ENCODE measurements around the gene CHMP3. TPM values are rescaled to one million over a fixed set of nuclear protein-coding genes. Genes with fewer than 3 reads are reported as not detected.

Gene CHMP3
- total RNA-seq, 1 donor: 76.0 TPM

GRCh38 chr2:86482034-86482433 is 81.2 kb downstream of the CHMP3 start:
- H3K27ac ChIP-seq (ENCODE audit: low read depth, low read length): no peak overlapping the region
- peaks cover 5% of the 10 kb centered on the region for H4K20me1 ChIP-seq (ENCODE audit: insufficient read depth, low read length)
- peaks cover 90% of the 10 kb centered on the region for H3K36me3 ChIP-seq (ENCODE audit: insufficient read depth, low read length)
- peaks cover 11% of the 10 kb centered on the region for H3K4me1 ChIP-seq (ENCODE audit: insufficient read depth, low read length)
- no peaks in the 10 kb centered on the region for H3K27me3 ChIP-seq (ENCODE audit: insufficient read depth, low read length)
- H3K4me2 ChIP-seq (ENCODE audit: insufficient read depth, low read length): no peak overlapping the region
- no peak for TF ChIP-seq CTCF (IDR thresholded peaks at IDR 0.05; ENCODE audit: extremely low read depth, low read depth, low read length)
- no peak overlapping the region for H2AFZ ChIP-seq (ENCODE audit: low read length)
- no peaks in the 10 kb centered on the region for H3K9me3 ChIP-seq (ENCODE audit: low read depth, low read length)
- no peak overlapping the region for H3K4me3 ChIP-seq (ENCODE audit: insufficient read depth, low read length)
- no peak for DNase-seq (ENCODE audit: insufficient read length, low spot score, missing footprints)
- no peaks in the 10 kb centered on the region for H3K79me2 ChIP-seq (ENCODE audit: insufficient read depth, low read length)

DNA sequence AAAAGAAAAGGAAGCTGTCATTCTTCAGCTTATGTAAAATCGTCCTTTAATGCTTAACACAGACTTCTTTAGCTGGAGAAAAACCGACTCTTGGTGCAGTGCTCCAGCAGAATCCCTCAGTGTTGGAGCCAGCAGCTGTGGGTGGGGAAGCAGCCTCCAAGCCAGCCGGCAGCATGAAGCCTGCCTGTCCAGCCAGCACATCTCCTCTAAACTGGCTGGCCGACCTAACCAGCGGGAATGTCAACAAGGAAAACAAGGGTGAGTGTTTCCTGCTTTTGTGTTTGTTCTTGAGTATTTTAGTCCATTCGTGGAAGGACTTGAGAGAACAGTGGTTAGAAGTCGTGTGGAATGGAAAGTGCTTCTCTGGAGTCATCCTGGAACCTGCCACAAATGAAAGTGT is 83.1 kb downstream of the CHMP3 start:
- Histone ChIP-seq H3K4me1 (ENCODE audit: insufficient read depth, low read length) (peaks cover 27% of the 10 kb centered on the region), H3K27me3 (ENCODE audit: insufficient read depth, low read length) (no peaks in the 10 kb centered on the region), H4K20me1 (ENCODE audit: insufficient read depth, low read length) (peaks cover 12% of the 10 kb centered on the region), H3K4me3 (ENCODE audit: insufficient read depth, low read length) (no peak overlapping the region), H3K36me3 (ENCODE audit: insufficient read depth, low read length) (peaks cover 72% of the 10 kb centered on the region), H3K4me2 (ENCODE audit: insufficient read depth, low read length) (no peak overlapping the region), H3K27ac (ENCODE audit: low read depth, low read length) (no peak overlapping the region), H3K79me2 (ENCODE audit: insufficient read depth, low read length) (no peaks in the 10 kb centered on the region), H3K9me3 (ENCODE audit: low read depth, low read length) (no peaks in the 10 kb centered on the region), H2AFZ (ENCODE audit: low read length) (no peak overlapping the region)
- no peak for TF ChIP-seq CTCF (IDR thresholded peaks at IDR 0.05; ENCODE audit: extremely low read depth, low read depth, low read length)
- DNase-seq (ENCODE audit: insufficient read length, low spot score, missing footprints): no peak

GRCh38 chr2:86477349-86477748 is 85.9 kb downstream of the CHMP3 start:
- Histone ChIP-seq H3K4me3 (ENCODE audit: insufficient read depth, low read length) (no peak overlapping the region), H3K4me2 (ENCODE audit: insufficient read depth, low read length) (peak overlapping the region; percentile 52), H3K27ac (ENCODE audit: low read depth, low read length) (no peak overlapping the region), H3K79me2 (ENCODE audit: insufficient read depth, low read length) (no peaks in the 10 kb centered on the region), H3K36me3 (ENCODE audit: insufficient read depth, low read length) (peaks cover 55% of the 10 kb centered on the region), H2AFZ (ENCODE audit: low read length) (no peak overlapping the region), H3K9me3 (ENCODE audit: low read depth, low read length) (no peaks in the 10 kb centered on the region), H3K27me3 (ENCODE audit: insufficient read depth, low read length) (no peaks in the 10 kb centered on the region), H3K4me1 (ENCODE audit: insufficient read depth, low read length) (peaks cover 27% of the 10 kb centered on the region), H4K20me1 (ENCODE audit: insufficient read depth, low read length) (peaks cover 12% of the 10 kb centered on the region)
- DNase-seq (ENCODE audit: insufficient read length, low spot score, missing footprints): peak; percentile 51
- no peak for TF ChIP-seq CTCF (IDR thresholded peaks at IDR 0.05; ENCODE audit: extremely low read depth, low read depth, low read length)

DNA sequence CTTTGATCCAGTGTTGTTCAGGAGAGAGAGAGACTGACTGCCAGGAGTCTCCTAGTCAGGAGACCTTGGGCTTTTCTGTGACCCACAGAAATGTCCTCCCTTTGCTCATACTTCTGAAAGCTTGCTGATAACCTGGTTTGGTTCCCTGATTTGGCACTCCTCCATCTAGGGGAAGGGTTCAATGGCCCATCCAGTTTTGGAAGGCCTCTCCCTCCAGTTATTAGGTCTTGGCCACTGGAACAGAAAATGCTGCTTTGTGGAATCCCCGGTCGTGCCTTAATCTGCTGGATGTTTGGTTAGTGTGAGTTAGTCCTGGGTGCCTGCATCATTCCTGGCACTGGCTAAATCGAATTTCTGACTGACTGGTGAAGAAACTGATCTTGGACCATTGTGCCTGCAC is 86.3 kb downstream of the CHMP3 start:
- H3K4me3 ChIP-seq (ENCODE audit: insufficient read depth, low read length): no peak overlapping the region
- peaks cover 51% of the 10 kb centered on the region for H3K36me3 ChIP-seq (ENCODE audit: insufficient read depth, low read length)
- no peak for TF ChIP-seq CTCF (IDR thresholded peaks at IDR 0.05; ENCODE audit: extremely low read depth, low read depth, low read length)
- no peak overlapping the region for H2AFZ ChIP-seq (ENCODE audit: low read length)
- H3K4me2 ChIP-seq (ENCODE audit: insufficient read depth, low read length): peak overlapping the region; percentile 33
- H3K4me1 ChIP-seq (ENCODE audit: insufficient read depth, low read length): peaks cover 27% of the 10 kb centered on the region
- DNase-seq (ENCODE audit: insufficient read length, low spot score, missing footprints): no peak
- H3K27me3 ChIP-seq (ENCODE audit: insufficient read depth, low read length): no peaks in the 10 kb centered on the region
- no peaks in the 10 kb centered on the region for H3K9me3 ChIP-seq (ENCODE audit: low read depth, low read length)
- H4K20me1 ChIP-seq (ENCODE audit: insufficient read depth, low read length): peaks cover 12% of the 10 kb centered on the region
- no peaks in the 10 kb centered on the region for H3K79me2 ChIP-seq (ENCODE audit: insufficient read depth, low read length)
- H3K27ac ChIP-seq (ENCODE audit: low read depth, low read length): peak overlapping the region; percentile 32

Measured in osteoblast (primary cell).